ENCODE measurements around the gene SAMSN1.

SAMSN1 gene

GRCh38 chr21:14545906-14546480 is at the start of gene SAMSN1:
Gene SAMSN1 (minus strand): TSS chr21:14546315. CDS start chr21:14546261, 54 bp downstream.
- no peak for DNase-seq

GRCh38 chr21:14595449-14595848 is 49.3 kb upstream of the SAMSN1 start:
- DNase-seq, result no peak

- DNase-seq, result no peak
Measured at GRCh38 chr21:14594967-14595366, 48.9 kb upstream of the SAMSN1 start.

- no peak for DNase-seq
Measured at GRCh38 chr21:14593230-14593629, 47.1 kb upstream of the SAMSN1 start.

GRCh38 chr21:14592296-14593000 is 46.3 kb upstream of the SAMSN1 start:
- no peak for DNase-seq

GRCh38 chr21:14591882-14592281 is 45.8 kb upstream of the SAMSN1 start:
- DNase-seq, result no peak

GRCh38 chr21:14591377-14591776 is 45.3 kb upstream of the SAMSN1 start:
- DNase-seq, result no peak

- DNase-seq, result no peak
Measured at GRCh38 chr21:14589855-14590563, 43.9 kb upstream of the SAMSN1 start.

- DNase-seq, result no peak
Measured at GRCh38 chr21:14587266-14587665, 41.2 kb upstream of the SAMSN1 start.

- DNase-seq, result no peak
Measured at GRCh38 chr21:14585122-14585521, 39.0 kb upstream of the SAMSN1 start.

- no peak for DNase-seq
Measured at GRCh38 chr21:14584357-14585095, 38.4 kb upstream of the SAMSN1 start.

GRCh38 chr21:14583629-14584255 is 37.6 kb upstream of the SAMSN1 start:
- DNase-seq, result no peak

GRCh38 chr21:14582934-14583628 is 37.0 kb upstream of the SAMSN1 start:
- DNase-seq, result no peak

- DNase-seq, result no peak
Measured at GRCh38 chr21:14581902-14582457, 35.9 kb upstream of the SAMSN1 start.

- no peak for DNase-seq
Measured at GRCh38 chr21:14573244-14573643, 27.1 kb upstream of the SAMSN1 start.

- DNase-seq, result no peak
Measured at GRCh38 chr21:14572204-14572780, 26.2 kb upstream of the SAMSN1 start.

GRCh38 chr21:14569868-14570267 is 23.8 kb upstream of the SAMSN1 start:
- no peak for DNase-seq

- DNase-seq, result no peak
Measured at GRCh38 chr21:14569026-14569621, 23.0 kb upstream of the SAMSN1 start.

- no peak for DNase-seq
Measured at GRCh38 chr21:14567331-14568279, 21.5 kb upstream of the SAMSN1 start.

GRCh38 chr21:14566894-14567293 is 20.8 kb upstream of the SAMSN1 start:
- no peak for DNase-seq

Data from activated CD8-positive, alpha-beta memory T cell treated with anti-CD3 and anti-CD28 coated beads, Interleukin-2, amount 50 U/mL, for 48 hours (primary cell).